ENCODE measurements around the gene POLR2E.
"Not testable (repeated sequence)": the region's sequence is repeated elsewhere in the genome, so short reads cannot be mapped to it uniquely, and the experiment has no call there.

POLR2E gene

DNA sequence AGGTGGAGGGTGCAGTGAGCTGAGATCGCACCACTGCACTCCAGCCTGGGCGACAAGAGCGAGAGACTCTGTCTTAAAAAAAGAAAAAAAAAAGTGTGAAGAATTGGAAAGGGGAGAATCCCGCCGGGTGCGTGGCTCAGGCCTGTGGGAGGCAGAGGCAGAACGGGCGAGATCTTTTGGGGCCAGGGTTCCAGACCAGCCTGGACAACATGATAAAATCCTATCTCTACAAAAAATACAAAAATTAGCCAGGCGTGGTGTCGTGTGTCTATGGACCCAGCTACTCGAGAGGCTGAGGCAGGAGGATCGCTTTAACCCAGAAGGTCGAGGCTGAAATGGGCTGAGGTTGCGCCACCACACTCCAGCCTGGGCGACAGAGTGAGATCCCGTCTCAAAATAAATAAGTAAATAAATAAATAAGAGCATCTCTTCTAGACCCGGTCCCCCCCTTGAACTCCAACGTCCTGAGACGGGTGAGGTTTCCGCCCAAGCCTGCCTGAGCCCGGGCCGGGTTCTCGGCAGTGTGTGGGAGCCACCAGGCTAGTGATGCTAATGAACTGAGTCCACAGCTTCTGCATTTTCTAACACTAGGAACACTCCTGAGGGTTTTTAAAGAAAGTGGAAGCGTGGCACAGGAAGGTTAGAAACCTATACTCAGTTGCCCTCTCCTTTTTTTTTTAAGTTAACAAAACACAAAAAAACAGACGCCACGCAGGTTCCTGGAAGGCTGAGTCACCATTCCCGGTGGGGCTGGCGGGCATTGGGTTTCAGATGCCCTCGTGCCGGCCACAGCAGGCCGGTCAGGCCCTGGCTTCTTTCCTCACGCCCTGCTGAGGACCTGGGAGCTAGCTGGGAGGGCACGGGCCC is 30.7 kb upstream of the POLR2E start:
- no peak for DNase-seq

DNA sequence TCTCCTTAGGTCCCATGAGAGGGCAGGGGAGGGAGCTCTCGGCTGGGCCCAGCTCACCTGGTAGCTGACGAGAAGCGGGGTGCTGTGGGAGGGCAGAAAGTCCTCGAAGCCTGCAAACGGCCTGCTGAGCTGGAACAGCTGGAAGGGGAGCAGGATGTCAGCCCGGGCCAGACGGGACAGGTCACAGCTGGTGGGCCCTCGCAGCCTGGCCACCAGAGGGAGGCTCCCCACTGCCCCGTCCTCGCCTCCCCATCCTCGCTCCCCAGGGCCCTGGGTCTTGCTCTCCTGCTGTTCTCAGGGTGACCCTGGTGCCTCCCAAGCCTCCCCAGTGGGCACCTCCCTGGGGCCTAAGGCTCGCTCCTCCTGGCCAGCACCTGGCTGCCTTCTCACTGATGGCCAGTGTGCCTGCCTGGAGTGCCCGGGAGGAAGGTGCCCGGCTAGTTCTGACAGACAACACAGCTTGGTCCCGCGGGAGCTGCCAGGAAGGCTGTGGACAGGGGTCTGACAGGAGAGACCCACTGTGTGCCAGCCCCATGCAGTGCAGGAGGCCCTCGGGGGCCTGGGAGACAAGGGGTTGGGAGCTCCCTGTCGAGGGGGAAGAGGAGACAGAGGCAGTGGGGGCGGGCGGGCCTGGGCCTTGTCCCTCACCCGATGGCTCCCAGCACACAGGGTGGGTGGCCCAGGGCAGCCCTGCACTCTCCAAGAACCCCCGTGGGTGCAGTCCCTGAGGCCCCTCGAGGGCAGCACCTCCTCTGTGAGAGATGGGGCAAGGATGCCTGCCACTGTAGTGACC is 28.9 kb upstream of the POLR2E start:
- DNase-seq, result no peak

DNA sequence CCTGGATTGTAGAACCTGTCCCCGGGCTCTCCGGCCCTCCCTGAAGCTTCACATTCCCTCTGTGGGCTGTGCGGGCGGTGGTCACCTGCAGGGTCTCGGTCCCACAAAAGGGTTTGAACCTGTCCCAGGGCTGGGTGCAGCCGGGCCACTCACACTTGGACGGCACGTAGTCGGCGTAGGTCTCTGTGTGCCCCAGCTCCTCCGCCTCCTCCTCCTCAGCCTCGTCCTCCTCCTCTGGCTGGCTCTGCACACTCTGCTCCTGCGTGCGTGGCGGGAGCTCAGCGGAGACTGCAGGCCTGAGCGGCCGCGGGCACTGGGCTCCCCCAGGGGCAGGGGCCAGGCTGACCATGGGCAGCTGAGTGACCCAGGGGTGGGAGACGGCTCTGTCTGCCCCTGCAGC is 28.2 kb upstream of the POLR2E start:
- no peak for DNase-seq

DNA sequence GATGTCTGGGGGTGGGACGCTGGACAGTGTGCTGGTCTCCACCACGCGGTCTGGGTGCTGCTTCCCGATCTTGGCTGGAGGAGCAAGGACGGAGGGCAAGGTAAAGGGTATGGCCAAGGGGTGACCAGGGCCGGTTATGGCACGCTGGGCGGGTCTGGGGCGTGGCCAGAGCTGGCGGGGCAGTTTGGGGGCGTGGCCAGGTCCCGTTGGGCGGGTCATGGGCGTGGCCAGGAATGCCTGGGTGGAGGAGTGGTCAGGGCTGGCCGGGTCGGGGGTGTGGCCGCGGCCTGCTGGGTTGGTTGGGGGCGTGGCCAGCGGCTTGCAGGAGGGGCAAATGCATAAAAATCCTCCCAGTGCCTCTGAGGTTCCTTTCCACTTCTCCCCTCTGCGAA is 27.8 kb upstream of the POLR2E start:
- DNase-seq, result no peak

DNA sequence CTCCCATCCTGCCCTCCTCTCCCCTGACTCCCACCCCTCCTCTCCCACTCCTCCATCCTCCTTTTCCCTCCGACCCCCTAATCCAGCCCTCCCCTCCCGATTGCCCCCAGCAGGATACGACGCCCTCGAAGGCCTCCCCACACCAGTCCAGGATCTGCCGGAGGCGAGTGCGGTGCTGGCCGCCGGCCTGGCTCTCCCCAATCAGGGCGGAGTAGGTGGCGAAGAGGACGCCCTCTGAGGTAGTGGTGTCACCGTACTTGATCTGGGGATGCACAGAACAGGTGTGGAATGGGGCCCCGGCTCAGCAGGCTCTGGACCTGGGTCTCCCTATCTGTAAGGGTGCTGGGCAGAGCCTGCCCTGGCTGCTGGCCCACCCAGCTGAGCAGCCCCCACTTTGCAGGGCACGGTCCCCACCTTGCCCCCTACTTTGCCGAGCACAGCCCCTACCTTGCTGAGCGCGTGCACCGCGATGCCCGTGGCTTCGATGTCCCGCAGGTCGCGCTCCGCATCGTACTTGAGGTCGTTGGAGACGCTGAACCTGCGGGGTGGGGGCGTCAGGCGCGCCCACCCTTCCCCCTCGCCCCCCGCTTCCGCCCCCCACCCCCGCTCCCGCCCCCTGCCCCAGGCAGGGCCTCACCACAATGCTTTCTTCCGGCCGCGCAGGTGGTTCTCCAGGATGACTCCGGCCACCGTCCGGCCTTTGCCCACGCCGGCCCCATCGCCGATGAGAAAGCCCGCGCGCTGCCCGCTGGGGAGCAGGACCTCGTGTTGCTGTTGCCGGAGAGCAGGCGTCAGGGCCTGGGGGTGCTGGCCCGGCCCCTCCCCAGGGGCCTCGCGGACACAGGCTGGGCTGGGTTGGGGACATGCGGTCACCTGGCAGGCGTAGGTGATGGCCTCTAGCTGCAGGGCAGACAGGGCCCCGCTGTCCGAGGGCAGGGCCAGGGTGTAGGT is 27.1 kb upstream of the POLR2E start:
- no peak for DNase-seq

DNA sequence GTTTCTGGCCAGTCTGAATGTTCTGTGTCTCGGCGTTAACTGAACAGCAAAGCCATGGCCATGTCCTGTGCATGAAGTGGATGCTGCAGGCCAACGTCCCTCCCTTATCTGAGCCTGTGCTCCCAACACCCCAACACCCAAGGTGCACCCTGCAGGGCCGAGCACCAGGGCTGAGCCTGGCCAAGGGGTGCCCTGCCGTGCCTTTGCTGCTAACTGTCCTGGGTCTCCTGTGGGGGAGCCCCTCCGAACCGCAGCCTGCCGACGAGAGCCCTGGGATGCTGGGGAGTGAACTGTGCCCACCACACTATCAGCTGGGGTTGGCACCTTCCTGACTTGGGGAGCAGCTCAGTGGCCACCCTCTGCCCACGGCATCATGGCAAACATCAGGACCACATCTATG is 26.2 kb upstream of the POLR2E start:
- no peak for DNase-seq

DNA sequence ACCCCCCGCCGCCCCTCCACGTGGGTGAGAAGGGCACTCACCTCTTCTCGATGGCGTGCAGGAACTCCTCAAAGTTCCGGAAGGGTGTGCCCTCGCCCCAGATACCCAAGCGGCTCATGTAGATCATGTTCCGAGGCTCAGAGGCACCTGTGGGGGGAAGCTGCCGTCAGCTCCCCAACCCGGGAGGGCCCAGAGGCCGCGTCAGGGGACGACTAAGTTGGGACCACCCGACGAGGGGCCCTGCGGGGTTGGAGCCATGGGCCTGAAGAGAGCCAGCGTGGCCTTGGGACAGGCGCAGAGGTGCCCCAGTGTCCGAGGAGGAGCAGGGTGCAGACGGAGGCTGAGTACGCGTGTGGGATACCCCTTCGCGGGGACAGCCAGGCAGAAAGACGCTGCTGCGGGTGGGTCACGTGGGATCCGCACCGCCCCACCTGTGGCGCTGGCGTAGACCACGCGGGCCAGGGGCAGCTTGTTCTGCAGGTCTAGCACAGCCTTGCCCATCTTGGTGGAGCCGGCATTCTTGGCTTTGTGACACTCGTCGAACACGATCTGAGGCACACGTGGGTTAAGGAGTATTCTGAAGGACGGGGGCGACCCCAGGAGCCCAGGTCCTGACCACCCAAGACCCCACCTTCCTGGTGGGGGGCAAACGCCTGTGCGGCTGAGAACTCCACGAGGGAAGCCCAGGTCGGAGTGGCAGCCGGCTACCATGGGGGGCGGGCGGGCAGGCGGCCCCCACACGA is 24.5 kb upstream of the POLR2E start:
- no peak for DNase-seq

DNA sequence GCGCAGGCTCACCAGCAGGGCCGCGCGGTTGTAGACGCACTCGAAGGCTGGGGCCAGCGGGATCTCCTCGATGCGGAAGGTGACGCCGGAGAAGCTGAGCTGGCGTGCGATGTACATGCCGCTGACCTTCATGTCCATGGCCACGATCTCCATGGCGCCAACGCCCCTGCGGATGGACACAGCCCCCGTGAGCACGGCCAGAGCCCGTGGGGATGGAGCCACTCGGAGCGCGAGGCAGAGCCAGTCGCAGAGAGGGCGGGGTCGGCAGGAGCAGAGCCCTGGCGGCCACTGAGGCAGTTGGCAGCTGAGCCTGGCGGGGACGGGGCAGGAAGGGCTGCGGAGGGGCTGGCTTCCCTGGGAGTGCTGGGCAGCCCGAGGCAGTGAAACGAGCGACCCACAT is 23.8 kb upstream of the POLR2E start:
- no peak for DNase-seq

DNA sequence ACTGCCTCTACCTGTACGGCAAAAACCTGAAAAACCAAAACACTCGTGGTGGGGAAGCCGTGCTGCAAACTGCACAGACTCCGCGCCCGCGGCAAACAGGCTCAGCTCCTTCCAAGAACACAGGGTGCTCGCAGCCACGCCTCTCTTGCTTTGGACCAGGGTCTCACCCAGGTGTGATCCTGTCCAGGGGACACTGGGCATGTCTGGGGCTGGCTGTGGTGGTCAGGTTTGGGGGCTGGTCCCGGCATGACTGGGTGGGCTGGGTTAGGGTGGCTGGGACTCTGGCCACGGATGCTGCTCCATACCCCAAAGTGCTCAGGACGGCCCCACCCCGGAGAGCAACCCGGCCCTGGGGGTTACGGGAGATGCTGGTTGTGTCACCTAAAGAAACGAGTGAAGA is 22.5 kb upstream of the POLR2E start:
- no peak for DNase-seq

DNA sequence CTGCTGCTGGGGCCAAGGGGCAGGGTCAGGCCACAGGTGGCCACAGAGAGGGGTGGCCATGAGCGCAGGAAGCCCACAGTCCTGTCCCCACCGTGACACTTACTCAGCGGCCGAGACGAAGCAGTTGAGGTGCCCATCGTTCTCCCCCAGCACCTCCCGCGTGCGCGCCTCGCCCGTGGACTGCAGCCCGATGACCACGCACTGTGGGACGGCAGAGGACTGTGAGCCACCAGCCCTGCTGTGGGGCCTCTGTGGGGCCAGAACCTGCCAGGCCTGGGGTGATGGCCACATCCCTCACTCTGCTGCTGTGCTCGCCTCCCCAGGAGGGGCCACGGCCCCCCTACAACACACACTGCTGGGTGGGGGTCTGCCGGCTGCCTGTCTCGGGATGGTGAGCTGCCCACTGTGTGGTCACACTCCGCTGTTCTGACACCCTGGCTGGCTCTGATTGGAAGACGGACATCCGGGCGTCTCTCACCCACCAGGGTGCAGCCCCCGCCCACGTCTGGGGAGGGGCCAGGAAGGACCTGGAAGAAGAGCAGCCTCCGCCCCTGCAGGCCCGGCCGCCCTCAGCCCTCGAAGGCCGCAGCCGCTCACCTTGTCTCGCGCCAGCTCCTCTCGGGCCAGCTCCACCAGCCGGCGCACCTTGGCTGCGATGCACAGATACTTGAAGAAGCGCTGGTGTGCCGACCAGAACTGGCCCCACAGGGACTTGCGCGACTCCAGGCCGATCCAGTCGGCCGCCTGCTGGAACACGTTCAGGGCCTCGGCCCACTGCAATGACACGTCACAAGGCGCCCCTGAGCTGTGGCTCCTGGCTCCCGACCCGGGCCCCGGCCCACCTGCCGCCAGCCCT is 21.8 kb upstream of the POLR2E start:
- no peak for DNase-seq

DNA sequence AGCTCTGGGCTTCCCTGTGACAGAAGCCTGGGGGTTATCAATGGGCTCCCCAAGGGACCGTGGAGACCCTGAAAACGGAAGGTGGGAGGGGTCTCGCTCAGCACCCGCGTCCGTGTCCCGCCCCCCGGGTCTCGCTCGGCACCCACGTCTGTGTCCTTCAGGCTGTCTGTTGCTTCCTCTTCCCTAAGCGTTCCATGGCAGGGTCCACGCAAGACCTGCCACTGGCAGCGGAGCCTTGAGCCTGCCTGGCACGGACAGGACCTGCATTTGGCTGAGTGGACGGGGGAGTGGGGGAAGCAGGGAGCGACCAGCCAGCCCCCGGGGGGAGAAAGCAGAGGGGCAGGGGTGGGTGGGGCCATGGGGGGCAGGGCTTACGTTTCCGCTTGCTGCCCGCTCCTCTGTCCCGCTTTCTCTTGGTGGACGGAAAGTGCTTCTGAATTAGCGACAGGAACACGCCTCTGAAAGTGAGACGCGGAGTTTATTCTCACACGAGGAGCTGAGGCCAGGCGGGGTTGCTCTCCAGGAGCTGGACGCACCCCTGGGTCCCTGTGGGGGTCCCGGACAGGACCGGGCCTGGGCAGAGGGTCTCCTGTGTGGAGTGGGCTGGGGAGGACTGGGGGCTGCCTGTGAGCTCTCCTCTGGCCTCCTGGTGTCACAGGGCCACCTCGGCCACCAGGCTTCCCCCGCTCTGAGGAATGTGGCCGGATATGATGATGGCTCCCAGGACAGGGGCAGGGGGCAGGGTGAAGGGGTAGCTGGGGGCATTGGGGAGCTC is 20.7 kb upstream of the POLR2E start:
- DNase-seq, result no peak

DNA sequence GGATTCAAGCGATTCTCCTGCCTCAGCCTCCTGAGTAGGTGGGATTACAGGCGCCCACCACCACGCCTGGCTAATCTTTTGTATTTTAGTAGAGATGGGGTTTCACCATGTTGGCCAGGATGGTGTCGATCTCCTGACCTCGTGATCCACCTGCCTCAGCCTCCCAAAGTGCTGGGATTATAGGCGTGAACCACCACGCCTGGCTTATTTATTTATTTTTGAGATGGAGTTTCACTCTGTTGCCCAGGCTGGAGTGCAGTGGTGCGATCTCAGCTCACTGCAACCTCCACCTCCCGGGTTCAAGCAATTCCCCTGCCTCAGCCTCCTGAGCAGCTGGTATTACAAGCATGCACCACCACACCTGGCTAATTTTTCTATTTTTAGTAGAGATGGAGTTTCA is 19.6 kb upstream of the POLR2E start:
- not testable (repeated sequence) for DNase-seq

DNA sequence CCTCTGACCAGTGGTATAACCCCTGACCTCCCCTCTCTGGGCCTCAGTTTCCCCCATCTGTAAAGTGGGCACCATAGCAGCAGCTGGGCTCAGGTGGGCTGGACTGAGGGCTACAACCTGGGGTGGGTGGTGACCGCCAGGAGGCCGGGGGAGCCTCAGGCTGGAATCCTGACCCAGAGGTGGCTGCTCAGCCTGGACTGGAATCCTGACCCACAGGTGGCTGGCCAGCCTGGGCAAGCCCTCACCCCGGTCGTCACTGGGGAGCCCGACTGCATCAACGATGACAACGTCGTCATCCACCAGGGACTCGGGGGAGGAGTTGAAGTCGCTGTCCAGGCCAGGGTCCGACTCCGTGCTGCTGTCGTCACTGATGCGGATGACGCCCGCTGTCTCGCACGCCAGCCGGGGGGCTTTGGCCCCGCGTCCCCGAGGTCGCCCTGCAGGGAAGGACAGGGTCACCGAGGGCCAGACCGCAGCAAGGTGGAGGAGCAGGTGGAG is 18.9 kb upstream of the POLR2E start:
- DNase-seq, result no peak

DNA sequence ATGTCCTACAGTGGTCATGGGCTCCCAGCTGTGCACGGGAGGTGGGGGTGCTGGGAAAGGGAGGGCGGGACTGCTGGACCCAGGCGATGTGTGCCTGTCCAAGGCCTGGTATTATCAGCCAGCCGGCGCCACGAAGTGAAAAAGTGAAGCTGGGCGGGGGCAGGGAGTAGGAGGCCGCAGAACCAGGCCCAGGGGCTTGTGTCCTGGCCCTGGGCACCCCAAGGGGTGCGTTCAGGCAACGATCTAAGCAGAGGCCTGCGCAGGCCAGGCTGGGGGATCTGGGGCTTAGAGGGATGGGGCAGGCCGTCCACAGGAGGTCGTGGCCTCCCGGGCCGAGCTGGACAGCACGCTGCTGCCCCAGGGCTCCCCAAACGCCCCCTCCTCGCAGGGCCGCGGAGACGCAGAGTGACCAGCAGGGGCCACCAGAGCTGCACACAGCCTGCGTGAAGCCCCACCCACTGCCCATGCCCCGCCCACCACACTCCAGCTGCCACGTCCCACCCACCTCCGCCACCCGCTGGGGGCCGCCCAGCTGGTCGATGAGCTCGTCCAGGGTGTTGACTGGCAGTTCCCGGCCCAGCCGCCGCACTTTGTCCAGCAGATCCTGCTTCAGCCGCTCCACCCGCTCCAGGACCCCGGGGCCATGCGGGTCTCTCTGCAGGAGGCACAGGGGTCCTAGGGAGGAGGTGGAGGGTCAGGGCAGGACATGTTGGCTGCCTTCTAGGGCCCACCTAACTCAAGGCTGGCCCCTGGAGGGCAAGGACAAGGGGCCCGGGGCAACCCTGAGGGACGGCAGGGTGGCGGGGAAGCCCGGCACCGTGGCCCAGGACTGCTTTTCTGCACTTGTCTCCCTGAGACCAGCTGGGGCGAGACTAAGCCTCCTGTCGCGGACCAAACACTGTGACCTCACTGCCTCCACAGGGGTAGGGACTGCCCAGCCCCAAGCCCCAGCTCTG is 18.1 kb upstream of the POLR2E start:
- DNase-seq, result peak; percentile 70

DNA sequence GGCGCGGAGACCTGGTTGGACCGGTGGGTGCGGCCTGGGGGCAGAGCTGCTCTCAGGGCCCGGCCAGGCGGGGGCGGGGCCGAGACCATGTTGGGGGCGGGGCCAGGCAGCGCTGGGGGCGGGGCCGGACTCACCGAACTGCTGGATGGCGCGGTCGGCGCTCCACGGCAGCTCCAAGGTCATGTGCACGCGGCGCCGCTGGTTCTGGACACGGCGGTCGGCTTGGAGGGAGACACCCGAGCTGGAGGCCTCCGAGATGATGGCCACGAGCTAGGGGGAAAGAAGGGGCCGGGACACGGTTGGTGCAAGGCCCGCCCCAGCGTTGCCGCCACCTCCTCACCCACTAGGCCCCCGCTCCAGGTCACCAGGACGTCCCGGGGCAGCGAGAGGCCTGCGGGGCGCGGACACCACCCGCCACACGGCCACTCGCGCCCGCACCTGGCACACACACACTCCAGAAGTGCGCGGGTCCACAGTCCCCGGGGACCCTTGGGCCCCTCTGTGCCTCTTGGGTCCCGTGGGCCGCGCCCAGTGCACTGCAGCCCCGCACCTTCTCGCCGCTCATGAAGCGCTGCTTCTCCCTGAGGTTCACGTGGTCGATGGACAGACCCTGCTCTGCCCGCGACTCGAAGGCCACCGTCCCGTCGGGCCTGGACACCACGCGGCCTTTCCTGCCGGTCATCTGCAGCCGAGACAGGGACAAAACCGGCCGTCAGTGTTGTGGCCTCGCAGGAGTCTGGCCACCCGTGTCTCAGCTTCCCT is 17.3 kb upstream of the POLR2E start:
- no peak for DNase-seq

DNA sequence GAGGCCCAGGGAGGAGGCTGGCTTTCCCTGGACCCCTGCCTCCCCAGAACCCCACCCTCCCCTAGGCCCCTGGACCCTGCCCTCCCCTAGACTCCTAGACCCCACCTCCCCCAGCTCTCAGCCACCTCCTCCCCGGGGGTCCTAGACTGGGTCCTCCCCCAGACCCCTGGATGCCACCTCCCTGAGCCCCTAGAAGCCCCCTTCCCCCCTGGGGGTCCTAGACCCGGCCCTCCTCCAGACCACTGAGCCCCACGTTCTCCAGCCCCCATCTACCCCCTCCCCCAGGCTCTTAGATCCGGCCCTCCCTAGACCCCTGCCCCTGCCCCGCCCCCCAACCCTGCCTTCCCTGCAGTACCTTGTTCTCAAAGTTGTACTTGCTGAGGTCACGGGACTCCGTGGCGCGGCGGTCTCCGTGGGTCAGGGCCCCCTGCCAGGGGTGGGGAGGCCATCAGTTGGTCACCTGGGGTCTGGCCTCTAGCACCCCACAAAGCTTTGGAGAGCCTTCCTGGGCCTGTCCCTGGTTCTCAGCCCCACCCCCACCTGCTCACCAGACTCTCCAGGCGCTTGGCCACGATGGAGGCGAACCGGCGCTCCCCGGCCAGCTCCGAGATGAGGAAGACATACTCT is 16.6 kb upstream of the POLR2E start:
- no peak for DNase-seq

DNA sequence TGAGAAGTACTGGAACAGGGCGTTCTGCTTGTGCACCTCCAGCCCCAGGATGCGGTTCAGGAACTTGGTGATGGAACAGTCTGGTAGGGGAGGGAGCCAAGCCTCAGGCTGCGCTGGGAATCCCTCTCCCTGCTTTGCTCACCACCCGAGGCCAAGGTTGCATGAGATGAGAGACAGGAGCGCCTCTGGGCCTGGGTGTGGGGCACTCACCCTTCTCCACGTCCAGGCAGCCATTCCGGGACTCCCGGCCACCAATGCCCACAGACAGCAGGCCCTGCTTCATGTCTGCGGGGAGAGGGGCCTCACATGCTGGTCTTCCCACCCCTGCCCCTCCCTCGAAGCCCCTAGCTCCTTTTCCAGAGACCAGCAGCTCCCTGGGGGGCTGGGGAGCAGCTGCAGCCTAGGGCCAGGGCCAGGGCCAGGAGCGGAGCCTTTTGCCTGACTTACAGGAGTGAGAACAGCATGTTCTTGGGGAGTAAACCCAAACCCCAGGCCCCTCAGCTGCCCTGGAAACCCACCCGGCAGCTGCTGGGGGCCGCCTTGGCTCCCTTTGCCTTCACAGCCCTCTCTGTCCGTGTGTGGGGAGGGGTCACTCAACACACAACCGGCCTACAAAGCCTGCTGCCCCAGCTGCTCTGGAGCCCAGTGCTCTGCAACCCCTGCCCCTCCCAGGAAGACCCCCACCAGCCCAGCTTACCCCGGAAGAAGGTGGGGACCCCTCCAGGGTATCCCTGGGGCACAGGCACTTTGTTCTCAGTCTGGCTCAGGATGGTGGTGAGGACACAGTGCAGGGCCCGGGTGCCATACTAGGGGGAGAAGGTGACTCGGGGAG is 15.8 kb upstream of the POLR2E start:
- no peak for DNase-seq

Measured in NCI-H1105 treated with DMSO at 0.1 percent for 48 hours (cell line).